K562 (cell line): ENCODE measurements around the gene MAGED1. TPM values are rescaled to one million over a fixed set of nuclear protein-coding genes. Genes with fewer than 3 reads are reported as not detected.
A peak's percentile ranks its signal among the peaks of the same experiment; 100 is the strongest.

Source experiments
- ATAC-seq: fragments of 200-7000 bp; cut with Tn5 transposase; 3 replicates; pipeline ENCODE4 v1.9.1; 2020; ENCODE audit warnings: moderate library complexity
- BruUV-seq: library from RNA; stranded (reverse); fragments of 400-500 nt; replicated peaks from 2 replicates; lab custom pipeline; 2021; lab: Mats Ljungman, UMichigan
- CTCF ChIA-PET: fragments of 300-600 bp; formaldehyde crosslinking; extraction: SDS; loops from one replicate; lab custom pipeline; 2021; ENCODE audit warnings: low intra/inter-chr PET ratio; lab: Yijun Ruan, JAX
- POLR2A ChIA-PET: fragments of 300-600, 350-650 bp; sonication (Branson Sonifier 250); formaldehyde crosslinking; extraction: SDS; loops from one replicate; lab custom pipeline; 2021; ENCODE audit warnings: antibody characterized with exemption, inconsistent platforms; lab: Yijun Ruan, JAX
- DNase-seq, 4 experiments: peaks; one replicate each; pipeline versions ENCODE4 v3.0.0 to v3.0.0-alpha.2; 2011 to 2018; ENCODE audit warnings: low spot score in 3 of 4, mixed read lengths in 3 of 4; ENCODE audit errors: extremely low read depth in 1 of 4
- FAIRE-seq: peaks from 2 replicates; lab custom pipeline; 2011; peaks lifted over from hg19 to GRCh38; lab: Jason Lieb, UNC
- H2AFZ ChIP-seq: 2 replicates; pipeline ENCODE4 v1.6.0; 2011; ENCODE audit warnings: low read depth, low read length, control low read depth, inconsistent platforms
- H3K27ac ChIP-seq: fragments of 200-600 bp; 3 replicates; pipeline ENCODE4 v1.8.0; 2011; ENCODE audit warnings: low read depth, mild to moderate bottlenecking, control low read depth, inconsistent platforms, low read length, moderate library complexity, mixed read lengths; ENCODE audit errors: extremely low read depth
- H3K27me3 ChIP-seq, 2 experiments: fragments of 300-600 bp in 1 of 2; 2 replicates in 1 of 2; 3 replicates in 1 of 2; pipeline versions ENCODE4 v1.6.0 to v1.8.0; 2011; ENCODE audit warnings: inconsistent platforms in 2 of 2, low read length in 2 of 2, mild to moderate bottlenecking in 1 of 2, mixed read lengths in 1 of 2, moderate library complexity in 1 of 2; ENCODE audit not compliant: control insufficient read depth in 2 of 2, insufficient read depth in 2 of 2
- H3K36me3 ChIP-seq: fragments of 300-600 bp; 3 replicates; pipeline ENCODE4 v1.8.0; 2011; ENCODE audit warnings: mild to moderate bottlenecking, low read length, inconsistent platforms; ENCODE audit not compliant: control insufficient read depth, insufficient read depth
- H3K4me1 ChIP-seq, 2 experiments: fragments of 200-600 bp in 1 of 2; replicated peaks in 1 of 2; 2 replicates in 1 of 2; 3 replicates in 1 of 2; pipeline versions ENCODE4 v1.5.1 to v1.8.0; 2011; ENCODE audit warnings: inconsistent platforms in 2 of 2, low read length in 2 of 2, mild to moderate bottlenecking in 1 of 2, mixed read lengths in 1 of 2, moderate library complexity in 1 of 2; ENCODE audit not compliant: control insufficient read depth in 2 of 2, insufficient read depth in 2 of 2
- H3K4me2 ChIP-seq: 2 replicates; pipeline ENCODE4 v1.6.1; 2011; ENCODE audit warnings: low read length, control low read depth, inconsistent platforms, mixed read lengths; ENCODE audit not compliant: insufficient read depth
- H3K4me3 ChIP-seq: fragments of 200-600 bp; sonication (generic), shearing (Covaris generic); 2 replicates; pipeline ENCODE4 v1.5.1; 2016; ENCODE audit warnings: control low read depth, inconsistent platforms
- H3K79me2 ChIP-seq: fragments of 200-600 bp; 3 replicates; pipeline ENCODE4 v1.8.0; 2011; ENCODE audit warnings: low read length, inconsistent platforms; ENCODE audit not compliant: control insufficient read depth, insufficient read depth
- H3K9ac ChIP-seq, 2 experiments: 2 replicates each; pipeline versions ENCODE4 v1.6.0 to v1.6.1; 2011; ENCODE audit warnings: low read depth in 2 of 2, low read length in 2 of 2, control low read depth in 1 of 2, inconsistent platforms in 1 of 2, mild to moderate bottlenecking in 1 of 2, mixed read lengths in 1 of 2; ENCODE audit not compliant: insufficient read depth in 1 of 2
- H3K9me1 ChIP-seq: one replicate; pipeline ENCODE4 v1.6.0; 2011; ENCODE audit warnings: inconsistent platforms, mild to moderate bottlenecking, low read length, moderate library complexity; ENCODE audit not compliant: control insufficient read depth, insufficient read depth
- H3K9me3 ChIP-seq: replicated peaks from 2 replicates; pipeline ENCODE4 v1.5.1; 2011; ENCODE audit warnings: low read depth, low read length, inconsistent platforms; ENCODE audit not compliant: control insufficient read depth, insufficient read depth
- H4K20me1 ChIP-seq: replicated peaks from 2 replicates; pipeline ENCODE4 v1.6.1; 2011; ENCODE audit warnings: low read length, inconsistent platforms, mixed read lengths; ENCODE audit not compliant: control insufficient read depth, insufficient read depth
- CEBPB ChIP-seq: fragments of 450-650 bp; IDR thresholded peaks from 2 replicates; pipeline ENCODE4 v1.6.1; 2016; ENCODE audit warnings: missing genetic modification characterization, missing compliant biosample characterization
- IRF1 ChIP-seq: sonication (generic); formaldehyde crosslinking; IDR thresholded peaks from 2 replicates; pipeline ENCODE4 v1.8.0; 2022; ENCODE audit warnings: missing genetic modification reagents, mild to moderate bottlenecking, borderline replicate concordance
- JUND ChIP-seq, 2 experiments: IDR thresholded peaks; 2 replicates in 1 of 2; 3 replicates in 1 of 2; pipeline ENCODE4 v1.6.1; 2011; ENCODE audit warnings: borderline replicate concordance in 2 of 2, low read depth in 2 of 2, low read length in 2 of 2, improper control_type of control experiment in 1 of 2, missing biosample characterization in 1 of 2, missing genetic modification characterization in 1 of 2, missing genetic modification reagents in 1 of 2
- KLF13 ChIP-seq: fragments of 450-650 bp; IDR thresholded peaks from 2 replicates; pipeline ENCODE4 v1.6.1; 2016; ENCODE audit warnings: missing genetic modification characterization, low read depth, mild to moderate bottlenecking, missing compliant biosample characterization, moderate library complexity, borderline replicate concordance
- SOX6 ChIP-seq: fragments of 450-650 bp; IDR thresholded peaks from 2 replicates; pipeline ENCODE4 v1.6.1; 2014; ENCODE audit warnings: mild to moderate bottlenecking
- STAT6 ChIP-seq: sonication (generic); formaldehyde crosslinking; IDR thresholded peaks from 2 replicates; pipeline ENCODE4 v1.8.1; 2023; ENCODE audit warnings: mild to moderate bottlenecking, missing genetic modification reagents
- ZBTB9 ChIP-seq: fragments of 450-650 bp; formaldehyde crosslinking; IDR thresholded peaks from 2 replicates; pipeline ENCODE4 v1.4.0; 2020; ENCODE audit warnings: mild to moderate bottlenecking, moderate library complexity
- ZNF212 ChIP-seq: fragments of 450-650 bp; formaldehyde crosslinking; IDR thresholded peaks from 2 replicates; pipeline ENCODE4 v1.4.0; 2020; ENCODE audit warnings: mild to moderate bottlenecking
- WGBS: fragments of 100-300 bp; shearing (Covaris generic); methylation state at CpG from one replicate; pipeline ENCODE4 v1.1.6; 2016; ENCODE audit warnings: low coverage, mixed read lengths; ENCODE audit not compliant: insufficient coverage; ENCODE audit errors: missing lambda C conversion rate; 5-methylcytosine and 5-hydroxymethylcytosine counted together
- in situ Hi-C: fragments of 300-500 bp; cut with MboI; formaldehyde crosslinking; loops from 4 replicates; pipeline ENCODE4 v1.15.0; 2018; ENCODE audit warnings: inconsistent platforms, mixed read lengths
- intact Hi-C: fragments of 100-400 bp; cut with micrococcal nuclease; formaldehyde crosslinking; loops from 2 replicates; pipeline ENCODE4 v1.14.2; 2022
- polyA plus RNA-seq, 8 experiments: library from polyadenylated mRNA; depleted of rRNA in 4 of 8; stranded (reverse) in 5 of 8; unstranded in 3 of 8; fragments of >200 nt; fragmentation: Nextera tagmentation in 2 of 8; fragmentation: Illumina TruSeq in 1 of 8; extraction: Ambion mirVana in 2 of 8; extraction: Trizol in 1 of 8; gene quantifications; 2 replicates each; pipeline versions ENCODE4 v1.2.1 to v1.2.3, GENCODE V29; 2011 to 2014; ENCODE audit warnings: inconsistent platforms in 1 of 8, missing spikeins in 1 of 8
- total RNA-seq, 7 experiments: library from RNA; depleted of rRNA in 6 of 7; stranded (reverse); fragments of >200 nt in 6 of 7; fragmentation: Illumina TruSeq in 2 of 7; extraction: Trizol in 2 of 7; gene quantifications; 2 replicates each; pipeline versions ENCODE4 v1.2.1 to v1.2.3, GENCODE V29; 2011 to 2021; ENCODE audit warnings: low replicate concordance in 1 of 7

Gene MAGED1
- total and polyA plus RNA-seq, 9 of the 15 experiments (the other 6 are each of a cell fraction or from before 2014, with no cell fraction given): 5.7 to 41.2 (median 12.7) TPM

GRCh38 chrX:51851507-51852085 is 41.8 kb upstream of the MAGED1 start:
- TF ChIP-seq KLF13 (tag) (no peak), SOX6 (peak; percentile 30; the same call in 1 of the 2 replicates), IRF1 (no peak), STAT6 (CRISPR knock-in tag) (no peak), ZNF212 (no peak), JUND (IDR thresholded peaks at IDR 0.05; ENCODE audit: borderline replicate concordance, low read depth, low read length) (no peak), JUND (tag; IDR thresholded peaks at IDR 0.05; ENCODE audit: borderline replicate concordance, low read depth, low read length) (0 out of 3 replicates have a peak, but pooled peaks have one; percentile 18), CEBPB (peak; percentile 17; the same call in 1 of the 2 replicates), ZBTB9 (CRISPR knock-in tag) (no peak)
- H3K4me2 ChIP-seq: no peak overlapping the region
- no peak overlapping the region for H3K4me3 ChIP-seq
- DNase-seq: peak in 1 of 4 experiments; percentile 3
- intact Hi-C loops (no loop called here), in situ Hi-C loops (no loop called here)
- H3K27ac ChIP-seq: no peak overlapping the region
- no peaks in the 10 kb centered on the region for H4K20me1 ChIP-seq
- FAIRE-seq: no peak
- H3K9me1 ChIP-seq: no peaks in the 10 kb centered on the region
- ATAC-seq: no peak
- no peaks in the 10 kb centered on the region for H3K36me3 ChIP-seq
- no TSS peak for BruUV-seq
- H3K27me3 ChIP-seq: no peaks in the 10 kb centered on the region
- no peak overlapping the region for H2AFZ ChIP-seq
- WGBS: 0% methylated on average over 2 of the region's 3 CpGs
- ChIA-PET CTCF (no interaction called here), POLR2A (no interaction called here)
- H3K79me2 ChIP-seq: no peaks in the 10 kb centered on the region
- no peak overlapping the region for H3K9ac ChIP-seq
- no peaks in the 10 kb centered on the region for H3K9me3 ChIP-seq
- H3K4me1 ChIP-seq: no peaks in the 10 kb centered on the region; a peak in 1 of 5 replicates
